Ovary (tissue), 9 donors: ENCODE results near the gene SOD2. TPM values are rescaled to one million over a fixed set of nuclear protein-coding genes. Genes with fewer than 3 reads are reported as not detected.

Experiments used
- DNase-seq, 5 donors: peaks; one replicate each; pipeline ENCODE4 v3.0.0-alpha.2; 2019 to 2020
- H3K27ac ChIP-seq, 2 donors: fragments of 200-600 bp; one replicate each; pipeline versions ENCODE4 v1.5.1 to v1.8.0; 2019 to 2022
- H3K27me3 ChIP-seq: fragments of 200-600 bp; one replicate; pipeline ENCODE4 v1.8.0; 2022
- H3K36me3 ChIP-seq: fragments of 200-600 bp; sonication (generic); one replicate; pipeline ENCODE4 v1.5.1; 2019
- H3K4me1 ChIP-seq: one replicate; pipeline ENCODE4 v1.8.1; 2013; ENCODE audit warnings: mild to moderate bottlenecking, moderate library complexity; ENCODE audit not compliant: insufficient read depth
- H3K4me3 ChIP-seq: fragments of 200-600 bp; sonication (generic); one replicate; pipeline ENCODE4 v1.5.1; 2017
- H3K9me3 ChIP-seq, 2 donors: fragments of 200-600 bp in 1 of 2; sonication (generic) in 1 of 2; one replicate each; pipeline versions ENCODE4 v1.5.1 to v1.8.1; 2013 to 2019; ENCODE audit warnings: mild to moderate bottlenecking in 1 of 2, moderate library complexity in 1 of 2
- EP300 ChIP-seq: sonication (generic); formaldehyde crosslinking; IDR thresholded peaks from one replicate; pipeline ENCODE4 v1.6.1; 2017; ENCODE audit warnings: antibody characterized with exemption
- POLR2A ChIP-seq: fragments of 450-650 bp; IDR thresholded peaks from one replicate; pipeline ENCODE4 v1.6.1; 2017; ENCODE audit warnings: antibody characterized with exemption, mild to moderate bottlenecking, moderate library complexity
- WGBS, 3 donors: extraction: QIAGEN DNeasy Blood & Tissue Kit in 1 of 3; methylation state at CpG; one replicate each; pipeline versions ENCODE4 v1.1.5 to v1.1.7; 2013 to 2017; 5-methylcytosine and 5-hydroxymethylcytosine counted together
- intact Hi-C, 4 donors: fragments of 100-400 bp; cut with DNase I; formaldehyde crosslinking; loops; one replicate each; pipeline versions ENCODE4 v1.11.0 to v1.15.1; 2022 to 2023
- polyA plus RNA-seq, 2 donors: library from polyadenylated mRNA; stranded (reverse); fragments of 200-250 nt in 1 of 2; fragments of 350-450 nt in 1 of 2; fragmentation: Illumina TruSeq in 1 of 2; extraction: RNeasy Lipid Tissue Mini Kit (QIAGEN cat#74804) in 1 of 2; gene quantifications; one replicate each; pipeline ENCODE4 v1.2.3, GENCODE V29; 2013 to 2014
- total RNA-seq, 7 donors: library from RNA; depleted of rRNA in 2 of 7; stranded (reverse); fragments of >200 nt in 2 of 7; fragmentation: NEBNext Ultra II Directional in 3 of 7; extraction: Animal tissue kit (Norgen Biotek cat#: 25700) in 3 of 7; gene quantifications; one replicate each; pipeline versions ENCODE4 v1.1.0 to v1.2.4, GENCODE V29; 2016 to 2023
- TF ChIP-seq, protein P1 (sequence below), 3 donors: fragments of 450-650 bp in 2 of 3; fragments of 200-600 bp in 1 of 3; IDR thresholded peaks; one replicate each; pipeline versions ENCODE4 v1.5.1 to v1.8.0; 2016 to 2022; ENCODE audit warnings: antibody characterized with exemption in 3 of 3, mild to moderate bottlenecking in 1 of 3
- donor health status: DM: no; HTN: no; CAD: no; lungs with moderate emphysema.
- donor health status: DM: no; HTN: no; CAD: no.
- donor health status: Bipolar disorder and iron deficiency.
- donor health status: DM: yes; HTN: yes; CAD: no.
- donor health status: DM: no; HTN: no; CAD: no.
- donor health status: DM: yes; HTN: yes; CAD: no.

The SOD2 gene
- total and polyA plus RNA-seq, 9 donors, result 130 to 580 (median 190) TPM

GRCh38 chr6:159718634-159719033 lies 25.6 kb upstream of the SOD2 start:
- 71 to 74% (median 74%) methylated on average over 3 of the region's 3 CpGs for WGBS, 3 donors
- Histone ChIP-seq H3K4me3 (no peak overlapping the region), H3K9me3 (no peaks in the 10 kb centered on the region), H3K4me1 (peaks cover 4% of the 10 kb centered on the region), H3K36me3 (no peaks in the 10 kb centered on the region), H3K27me3 (no peaks in the 10 kb centered on the region), H3K27ac (no peak overlapping the region)
- no peak for DNase-seq
- intact Hi-C loops, result no loop called here
- TF ChIP-seq EP300, result no peak
- TF ChIP-seq, protein P1, sequence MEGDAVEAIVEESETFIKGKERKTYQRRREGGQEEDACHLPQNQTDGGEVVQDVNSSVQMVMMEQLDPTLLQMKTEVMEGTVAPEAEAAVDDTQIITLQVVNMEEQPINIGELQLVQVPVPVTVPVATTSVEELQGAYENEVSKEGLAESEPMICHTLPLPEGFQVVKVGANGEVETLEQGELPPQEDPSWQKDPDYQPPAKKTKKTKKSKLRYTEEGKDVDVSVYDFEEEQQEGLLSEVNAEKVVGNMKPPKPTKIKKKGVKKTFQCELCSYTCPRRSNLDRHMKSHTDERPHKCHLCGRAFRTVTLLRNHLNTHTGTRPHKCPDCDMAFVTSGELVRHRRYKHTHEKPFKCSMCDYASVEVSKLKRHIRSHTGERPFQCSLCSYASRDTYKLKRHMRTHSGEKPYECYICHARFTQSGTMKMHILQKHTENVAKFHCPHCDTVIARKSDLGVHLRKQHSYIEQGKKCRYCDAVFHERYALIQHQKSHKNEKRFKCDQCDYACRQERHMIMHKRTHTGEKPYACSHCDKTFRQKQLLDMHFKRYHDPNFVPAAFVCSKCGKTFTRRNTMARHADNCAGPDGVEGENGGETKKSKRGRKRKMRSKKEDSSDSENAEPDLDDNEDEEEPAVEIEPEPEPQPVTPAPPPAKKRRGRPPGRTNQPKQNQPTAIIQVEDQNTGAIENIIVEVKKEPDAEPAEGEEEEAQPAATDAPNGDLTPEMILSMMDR (IDR thresholded peaks at IDR 0.05), result no peak
- no peak for TF ChIP-seq POLR2A

DNA sequence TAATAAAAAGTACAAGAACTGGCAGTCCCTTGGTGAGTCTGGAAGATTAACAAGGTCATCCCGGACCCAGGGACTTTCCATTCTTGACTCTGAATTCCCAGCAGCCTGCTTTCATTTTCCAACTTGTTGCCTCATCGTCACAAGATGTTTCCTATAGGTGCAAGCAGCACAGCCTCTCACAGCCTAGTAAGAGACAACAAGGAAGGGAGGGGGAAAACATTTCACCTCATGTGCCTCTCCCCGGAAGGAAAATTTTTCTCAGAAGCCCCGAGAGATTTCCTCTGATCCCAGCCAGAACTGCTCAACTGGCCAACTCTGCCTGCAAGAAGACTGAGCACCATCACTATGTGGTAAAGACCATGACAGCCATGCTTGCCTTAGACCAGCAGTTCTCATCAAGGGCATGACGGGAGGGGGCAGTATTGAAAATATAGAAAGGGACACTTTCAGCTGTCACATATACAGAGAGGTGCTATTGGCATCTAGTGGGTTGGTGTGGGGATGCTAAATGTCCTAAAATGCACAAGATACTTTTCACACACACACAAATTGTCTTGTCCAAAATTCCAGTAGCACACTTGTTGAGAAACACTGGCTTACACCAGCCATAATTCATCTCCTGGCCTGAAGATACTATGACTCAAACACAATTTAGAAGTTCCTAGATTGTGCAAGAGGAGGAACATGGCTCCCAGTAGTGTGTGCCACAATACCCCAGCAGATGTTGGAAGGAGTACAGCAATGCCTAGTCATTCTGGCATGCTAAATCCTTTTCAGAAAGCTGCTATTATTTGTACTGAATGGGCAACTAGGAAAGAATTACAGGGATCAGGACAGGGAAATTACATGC lies 23.4 kb upstream of the SOD2 start:
- DNase-seq, result peak in 2 of 5 donors; percentile 31 to 65
- Histone ChIP-seq H3K27me3 (no peaks in the 10 kb centered on the region), H3K9me3 (no peaks in the 10 kb centered on the region), H3K27ac (peak overlapping the region in 1 of 2 donors; percentile 26), H3K36me3 (no peaks in the 10 kb centered on the region), H3K4me3 (no peak overlapping the region), H3K4me1 (peaks cover 4% of the 10 kb centered on the region)
- TF ChIP-seq POLR2A (no peak), EP300 (peak; percentile 86)
- TF ChIP-seq, protein P1 (IDR thresholded peaks at IDR 0.05), result no peak
- intact Hi-C loops, result no loop called here
- WGBS, 3 donors, result 36 to 51% (median 38%) methylated on average over 5 of the region's 5 CpGs

DNA sequence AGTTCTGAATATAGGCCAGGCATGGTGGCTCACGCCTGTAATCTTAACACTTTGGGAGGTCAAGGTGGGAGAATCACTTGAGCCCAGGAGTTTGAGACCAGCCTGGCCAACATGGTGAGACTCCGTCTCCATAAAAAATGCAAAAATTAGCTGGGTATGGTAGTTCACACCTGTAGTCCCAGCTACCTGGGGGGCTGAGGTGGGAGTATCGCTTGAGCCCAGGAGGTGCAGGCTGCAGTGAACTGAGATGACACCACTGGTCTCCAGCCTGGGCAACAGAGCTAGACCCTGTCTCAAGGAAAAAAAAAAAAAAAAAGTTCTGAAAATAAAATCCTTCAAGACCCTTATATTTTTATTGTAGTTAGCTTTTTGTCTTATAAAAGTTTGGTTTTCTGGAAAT lies 22.6 kb upstream of the SOD2 start:
- DNase-seq, result no peak
- Histone ChIP-seq H3K4me1 (peaks cover 4% of the 10 kb centered on the region), H3K9me3 (no peaks in the 10 kb centered on the region), H3K27ac (no peak overlapping the region), H3K36me3 (no peaks in the 10 kb centered on the region), H3K27me3 (no peaks in the 10 kb centered on the region), H3K4me3 (no peak overlapping the region)
- 94 to 98% (median 97%) methylated on average over 3 of the region's 3 CpGs for WGBS, 3 donors
- intact Hi-C loops, result no loop called here
- no peak for TF ChIP-seq POLR2A
- TF ChIP-seq, protein P1 (IDR thresholded peaks at IDR 0.05), result no peak
- TF ChIP-seq EP300, result no peak

GRCh38 chr6:159715166-159715565 lies 22.1 kb upstream of the SOD2 start:
- Histone ChIP-seq H3K4me3 (no peak overlapping the region), H3K4me1 (peaks cover 4% of the 10 kb centered on the region), H3K36me3 (no peaks in the 10 kb centered on the region), H3K27ac (no peak overlapping the region), H3K9me3 (no peaks in the 10 kb centered on the region), H3K27me3 (no peaks in the 10 kb centered on the region)
- 75 to 91% (median 79%) methylated on average over 3 of the region's 3 CpGs for WGBS, 3 donors
- intact Hi-C loops, result no loop called here
- TF ChIP-seq POLR2A, result no peak
- TF ChIP-seq EP300, result no peak
- TF ChIP-seq, protein P1 (IDR thresholded peaks at IDR 0.05), result no peak
- DNase-seq, result no peak
